GM12873 (cell line): ENCODE results near the gene FRMD6.

ENCODE experiments used
- TF ChIP-seq, protein P1 (sequence below): IDR thresholded peaks from 2 replicates; pipeline ENCODE4 v1.5.1; 2012; ENCODE audit warnings: low read depth, mild to moderate bottlenecking, moderate library complexity, low read length, control low read depth; ENCODE audit not compliant: insufficient read depth; ENCODE audit errors: missing control alignments

Gene FRMD6

DNA sequence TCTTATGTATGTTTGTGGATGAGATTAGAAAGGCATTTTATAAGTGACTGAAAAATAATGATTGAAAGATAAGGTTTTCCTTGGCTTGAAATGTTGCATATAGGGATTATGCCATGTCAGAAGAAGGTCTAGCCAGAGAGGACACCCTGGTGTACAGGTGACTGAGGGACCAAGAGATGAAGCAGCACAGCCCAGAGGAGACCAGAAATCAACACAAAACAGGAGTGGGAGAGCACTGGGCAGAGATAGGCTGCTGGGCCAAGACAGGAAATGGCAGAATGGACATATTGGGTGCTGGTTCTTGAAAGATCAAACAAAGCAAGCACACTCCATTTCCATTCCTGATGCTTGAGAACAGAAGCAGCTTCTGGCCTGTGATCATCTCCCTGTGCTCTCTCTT lies 24.4 kb upstream of the FRMD6 start:
- TF ChIP-seq, protein P1, sequence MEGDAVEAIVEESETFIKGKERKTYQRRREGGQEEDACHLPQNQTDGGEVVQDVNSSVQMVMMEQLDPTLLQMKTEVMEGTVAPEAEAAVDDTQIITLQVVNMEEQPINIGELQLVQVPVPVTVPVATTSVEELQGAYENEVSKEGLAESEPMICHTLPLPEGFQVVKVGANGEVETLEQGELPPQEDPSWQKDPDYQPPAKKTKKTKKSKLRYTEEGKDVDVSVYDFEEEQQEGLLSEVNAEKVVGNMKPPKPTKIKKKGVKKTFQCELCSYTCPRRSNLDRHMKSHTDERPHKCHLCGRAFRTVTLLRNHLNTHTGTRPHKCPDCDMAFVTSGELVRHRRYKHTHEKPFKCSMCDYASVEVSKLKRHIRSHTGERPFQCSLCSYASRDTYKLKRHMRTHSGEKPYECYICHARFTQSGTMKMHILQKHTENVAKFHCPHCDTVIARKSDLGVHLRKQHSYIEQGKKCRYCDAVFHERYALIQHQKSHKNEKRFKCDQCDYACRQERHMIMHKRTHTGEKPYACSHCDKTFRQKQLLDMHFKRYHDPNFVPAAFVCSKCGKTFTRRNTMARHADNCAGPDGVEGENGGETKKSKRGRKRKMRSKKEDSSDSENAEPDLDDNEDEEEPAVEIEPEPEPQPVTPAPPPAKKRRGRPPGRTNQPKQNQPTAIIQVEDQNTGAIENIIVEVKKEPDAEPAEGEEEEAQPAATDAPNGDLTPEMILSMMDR, result no peak

DNA sequence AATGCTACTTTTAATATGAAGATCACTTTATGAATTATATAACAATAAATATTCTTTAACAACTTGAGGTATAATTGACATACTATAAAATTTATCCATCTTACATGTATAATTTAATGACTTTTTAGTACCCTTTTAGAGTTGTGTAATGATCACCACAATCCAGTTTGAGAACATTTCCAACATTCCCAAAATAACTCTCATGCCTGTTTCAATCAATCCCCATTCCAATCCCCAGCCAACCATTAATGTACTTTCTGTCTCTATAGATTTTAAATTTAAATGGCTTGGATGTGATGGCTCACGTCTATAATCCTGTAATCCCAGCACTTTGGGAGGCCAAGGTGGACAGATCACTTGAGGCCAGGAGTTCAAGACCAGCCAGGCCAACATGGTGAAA lies 23.5 kb upstream of the FRMD6 start:
- TF ChIP-seq, protein P1, result no peak

DNA sequence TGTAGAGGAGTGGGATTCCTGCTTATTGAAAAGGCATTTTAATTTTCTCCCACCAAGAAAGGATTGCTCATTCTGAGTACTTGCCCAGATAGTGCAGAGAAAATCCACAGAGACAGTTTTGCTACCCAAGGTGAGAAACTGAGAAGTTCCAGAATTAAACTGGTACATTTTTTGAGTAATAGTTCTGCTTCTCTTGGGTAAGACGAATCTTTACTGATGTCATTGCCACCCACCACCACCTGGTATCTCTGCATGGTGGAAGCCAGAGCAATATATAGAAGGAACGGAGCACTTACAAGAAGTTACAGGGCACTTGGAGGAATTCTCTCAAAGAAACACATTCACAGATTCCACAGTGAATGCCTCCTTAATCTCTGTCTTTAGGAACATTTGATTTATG lies 20.7 kb upstream of the FRMD6 start:
- TF ChIP-seq, protein P1, result no peak

DNA sequence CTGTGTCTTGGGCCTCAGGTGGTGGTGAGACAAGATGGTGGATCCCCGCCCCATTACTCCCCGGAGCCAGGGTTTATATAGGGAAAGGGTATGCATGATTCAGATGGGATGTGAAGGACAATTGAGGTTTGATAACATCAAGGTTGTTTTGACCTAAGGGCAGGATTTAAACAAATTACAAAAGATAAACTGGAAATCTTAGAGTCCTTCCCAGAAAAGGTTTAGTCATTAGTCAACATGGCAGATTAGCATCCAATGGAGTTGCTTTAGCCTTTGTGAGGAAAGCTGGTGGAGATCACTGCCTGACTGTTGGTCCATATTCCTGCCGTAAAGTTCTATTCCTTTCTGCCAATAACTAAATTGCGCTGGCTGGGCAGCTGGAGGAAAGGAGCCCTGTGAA lies 15.6 kb upstream of the FRMD6 start:
- TF ChIP-seq, protein P1, result no peak

DNA sequence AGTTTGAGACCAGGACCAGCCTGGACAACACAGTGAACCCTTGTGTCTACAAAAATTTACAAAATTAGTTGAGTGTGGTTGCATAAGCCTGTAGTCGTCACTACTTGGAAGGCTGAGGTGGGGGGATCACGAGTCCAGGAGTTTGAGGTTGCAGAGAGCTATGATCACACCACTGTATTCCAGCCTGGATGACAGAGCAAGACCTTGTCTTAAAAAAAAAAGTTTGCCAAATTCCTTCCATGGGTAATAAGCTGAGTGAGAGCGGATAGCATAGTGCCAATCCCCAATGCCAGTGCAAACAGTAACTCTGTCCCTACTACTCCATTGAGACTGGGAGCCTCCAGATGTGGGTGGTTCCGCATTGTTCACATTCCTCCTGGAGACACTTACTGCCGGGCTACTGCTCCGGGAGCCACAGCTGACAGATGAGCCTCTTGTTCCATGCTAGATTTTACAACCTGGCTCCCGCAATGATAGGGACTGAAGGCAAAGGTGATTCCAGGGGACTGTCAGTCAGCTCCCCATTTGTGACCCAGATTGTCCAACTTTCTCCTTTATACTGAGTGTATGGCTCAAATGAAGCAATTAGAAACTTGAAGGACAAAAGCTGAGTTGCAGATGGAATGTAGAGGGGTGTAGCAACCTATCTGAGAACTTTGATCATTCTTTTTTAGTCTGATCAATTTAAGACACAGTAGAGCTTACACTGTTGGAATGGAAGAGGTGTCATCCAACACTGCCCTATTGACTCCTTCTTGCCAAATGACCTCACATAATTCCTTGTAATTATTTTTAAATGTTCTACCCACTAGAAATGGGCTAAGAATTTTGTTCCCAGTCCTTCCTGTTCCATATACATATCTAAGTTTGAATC lies 13.4 kb upstream of the FRMD6 start:
- TF ChIP-seq, protein P1, result no peak

DNA sequence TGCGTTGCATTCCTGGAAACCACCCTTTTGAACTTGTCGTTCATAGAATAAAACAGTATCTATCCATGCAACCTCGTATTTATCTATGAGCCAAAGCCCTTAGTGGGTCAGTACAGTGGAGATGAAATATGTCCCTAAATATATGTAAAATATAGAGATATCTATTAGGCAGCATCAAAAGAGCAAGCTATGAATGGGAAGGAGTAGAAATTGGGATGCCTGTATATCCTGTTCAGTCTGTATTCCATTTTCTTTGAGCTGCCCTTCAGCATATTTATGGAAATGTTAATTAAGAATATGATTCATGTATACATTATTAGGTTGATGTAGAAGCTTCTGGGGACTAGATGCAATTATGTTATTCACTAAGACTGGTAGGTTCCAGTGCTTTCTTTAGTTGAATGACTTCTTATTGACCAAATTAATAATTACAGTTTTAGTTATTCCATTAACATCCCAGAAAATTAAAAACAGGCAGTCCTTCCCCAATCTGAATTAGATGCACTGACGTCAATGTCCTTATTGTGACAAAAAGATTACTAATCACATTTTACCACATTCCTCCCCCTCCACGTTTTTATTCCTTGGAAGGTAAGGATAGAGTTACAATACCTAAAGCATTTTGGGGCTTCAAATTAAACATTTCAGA lies 11.9 kb upstream of the FRMD6 start:
- TF ChIP-seq, protein P1, result no peak

DNA sequence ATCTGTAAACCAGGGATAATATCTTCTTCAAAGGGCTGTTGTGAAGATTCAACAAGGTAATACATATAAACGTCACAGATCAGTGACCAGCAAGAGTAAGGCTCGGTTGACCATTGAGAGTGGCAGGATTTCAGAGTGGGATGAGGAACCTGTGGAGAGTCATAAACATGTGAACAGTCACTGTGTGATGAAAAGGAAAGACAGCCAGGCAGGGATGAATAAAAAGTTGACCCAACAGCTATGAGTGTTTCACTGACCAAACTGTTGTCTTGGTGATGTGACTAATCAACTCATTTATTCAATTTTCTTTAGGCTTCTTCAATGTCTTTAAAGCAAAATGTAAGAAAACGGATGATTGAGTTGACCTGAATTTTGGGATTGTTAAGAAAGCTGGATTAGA lies 8.6 kb upstream of the FRMD6 start:
- TF ChIP-seq, protein P1, result no peak
